Measurements from ENCODE around the gene ENPP3.

DNA sequence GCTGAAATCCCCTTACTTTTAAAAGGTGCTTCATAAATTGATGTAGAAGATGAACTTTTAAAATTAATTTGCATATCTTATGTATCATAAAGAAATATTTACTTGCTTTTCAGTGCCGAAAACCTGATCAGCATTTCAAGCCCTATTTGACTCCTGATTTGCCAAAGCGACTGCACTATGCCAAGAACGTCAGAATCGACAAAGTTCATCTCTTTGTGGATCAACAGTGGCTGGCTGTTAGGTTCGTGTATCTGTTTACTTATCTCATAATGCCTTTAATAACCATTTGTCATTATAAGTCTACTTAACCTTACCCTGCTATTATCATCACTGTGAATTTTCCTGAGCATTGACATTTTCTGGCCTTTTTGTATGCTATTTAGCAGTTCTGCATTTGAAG is 56.3 kb downstream of the ENPP3 start:
- TF ChIP-seq, protein P1, sequence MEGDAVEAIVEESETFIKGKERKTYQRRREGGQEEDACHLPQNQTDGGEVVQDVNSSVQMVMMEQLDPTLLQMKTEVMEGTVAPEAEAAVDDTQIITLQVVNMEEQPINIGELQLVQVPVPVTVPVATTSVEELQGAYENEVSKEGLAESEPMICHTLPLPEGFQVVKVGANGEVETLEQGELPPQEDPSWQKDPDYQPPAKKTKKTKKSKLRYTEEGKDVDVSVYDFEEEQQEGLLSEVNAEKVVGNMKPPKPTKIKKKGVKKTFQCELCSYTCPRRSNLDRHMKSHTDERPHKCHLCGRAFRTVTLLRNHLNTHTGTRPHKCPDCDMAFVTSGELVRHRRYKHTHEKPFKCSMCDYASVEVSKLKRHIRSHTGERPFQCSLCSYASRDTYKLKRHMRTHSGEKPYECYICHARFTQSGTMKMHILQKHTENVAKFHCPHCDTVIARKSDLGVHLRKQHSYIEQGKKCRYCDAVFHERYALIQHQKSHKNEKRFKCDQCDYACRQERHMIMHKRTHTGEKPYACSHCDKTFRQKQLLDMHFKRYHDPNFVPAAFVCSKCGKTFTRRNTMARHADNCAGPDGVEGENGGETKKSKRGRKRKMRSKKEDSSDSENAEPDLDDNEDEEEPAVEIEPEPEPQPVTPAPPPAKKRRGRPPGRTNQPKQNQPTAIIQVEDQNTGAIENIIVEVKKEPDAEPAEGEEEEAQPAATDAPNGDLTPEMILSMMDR (IDR thresholded peaks at IDR 0.05; ENCODE audit: insufficient read depth, low read length, poor library complexity, severe bottlenecking), result no peak
- TF ChIP-seq EZH2phosphoT487 (conservative IDR thresholded peaks at IDR 0.05; ENCODE audit: low read length), result no peak
